Naive thymus-derived CD8-positive, alpha-beta T cell (primary cell): ENCODE measurements around the gene TRIM7. TPM values are rescaled to one million over a fixed set of nuclear protein-coding genes. Genes with fewer than 3 reads are reported as not detected.
"Not testable (repeated sequence)": the region's sequence is repeated elsewhere in the genome, so short reads cannot be mapped to it uniquely, and the experiment has no call there.

Experiments
- ATAC-seq, 2 donors: fragments of 150-1000 bp; cut with Tn5 transposase in 1 of 2; sonication (Bioruptor Pico), chemical (Tn5 transposase) in 1 of 2; 1 replicate in 1 of 2; 2 replicates in 1 of 2; pipeline ENCODE4 v1.10.0; 2021; ENCODE audit warnings: mild to moderate bottlenecking in 2 of 2, moderate library complexity in 2 of 2
- POLR2A ChIA-PET: fragments of 350-600 bp; sonication (Branson Sonifier 250); formaldehyde crosslinking; loops from one replicate; lab custom pipeline; 2021; ENCODE audit warnings: antibody characterized with exemption; lab: Charles Lee
- DNase-seq, 10 donors: peaks; one replicate each; pipeline versions ENCODE4 v3.0.0 to v3.0.0-alpha.2; 2020 to 2022
- H3K27ac Mint-ChIP-seq, 10 donors: one replicate each; pipeline ENCODE4 v1.8.0; 2020 to 2022; ENCODE audit warnings: mild to moderate bottlenecking in 10 of 10, mixed read lengths in 10 of 10, moderate library complexity in 4 of 10, inconsistent platforms in 1 of 10
- H3K27me3 Mint-ChIP-seq, 5 donors: one replicate each; pipeline ENCODE4 v1.8.0; 2021 to 2022; ENCODE audit warnings: mixed read lengths in 5 of 5
- H3K36me3 Mint-ChIP-seq, 3 donors: one replicate each; pipeline ENCODE4 v1.8.0; 2020 to 2022; ENCODE audit warnings: mixed read lengths in 3 of 3, mild to moderate bottlenecking in 2 of 3, inconsistent platforms in 1 of 3
- H3K4me1 Mint-ChIP-seq, 4 donors: one replicate each; pipeline ENCODE4 v1.8.0; 2021 to 2022; ENCODE audit warnings: mixed read lengths in 4 of 4
- H3K4me3 Mint-ChIP-seq, 10 donors: one replicate each; pipeline ENCODE4 v1.8.0; 2020 to 2022; ENCODE audit warnings: mild to moderate bottlenecking in 10 of 10, mixed read lengths in 10 of 10, moderate library complexity in 6 of 10, inconsistent platforms in 1 of 10
- H3K9me3 Mint-ChIP-seq, 9 donors: one replicate each; pipeline ENCODE4 v1.8.0; 2020 to 2022; ENCODE audit warnings: mixed read lengths in 9 of 9, mild to moderate bottlenecking in 3 of 9, inconsistent platforms in 1 of 9, moderate library complexity in 1 of 9
- polyA plus RNA-seq, 3 donors: library from polyadenylated mRNA; unstranded; fragments of 300-500 nt; fragmentation: Illumina TruSeq; gene quantifications; one replicate each; pipeline ENCODE4 v1.2.3, GENCODE V29; 2021
- total RNA-seq, 8 experiments: library from RNA in 2 of 8; stranded (reverse) in 2 of 8; gene quantifications; one replicate each; pipeline ENCODE4 v1.2.3 and lab custom pipeline; 2021 to 2026

Gene TRIM7
- total and polyA plus RNA-seq, 5 experiments from 2014 or later, result 0.40 to 4.2 (median 3.7) TPM; not detected in 2

DNA sequence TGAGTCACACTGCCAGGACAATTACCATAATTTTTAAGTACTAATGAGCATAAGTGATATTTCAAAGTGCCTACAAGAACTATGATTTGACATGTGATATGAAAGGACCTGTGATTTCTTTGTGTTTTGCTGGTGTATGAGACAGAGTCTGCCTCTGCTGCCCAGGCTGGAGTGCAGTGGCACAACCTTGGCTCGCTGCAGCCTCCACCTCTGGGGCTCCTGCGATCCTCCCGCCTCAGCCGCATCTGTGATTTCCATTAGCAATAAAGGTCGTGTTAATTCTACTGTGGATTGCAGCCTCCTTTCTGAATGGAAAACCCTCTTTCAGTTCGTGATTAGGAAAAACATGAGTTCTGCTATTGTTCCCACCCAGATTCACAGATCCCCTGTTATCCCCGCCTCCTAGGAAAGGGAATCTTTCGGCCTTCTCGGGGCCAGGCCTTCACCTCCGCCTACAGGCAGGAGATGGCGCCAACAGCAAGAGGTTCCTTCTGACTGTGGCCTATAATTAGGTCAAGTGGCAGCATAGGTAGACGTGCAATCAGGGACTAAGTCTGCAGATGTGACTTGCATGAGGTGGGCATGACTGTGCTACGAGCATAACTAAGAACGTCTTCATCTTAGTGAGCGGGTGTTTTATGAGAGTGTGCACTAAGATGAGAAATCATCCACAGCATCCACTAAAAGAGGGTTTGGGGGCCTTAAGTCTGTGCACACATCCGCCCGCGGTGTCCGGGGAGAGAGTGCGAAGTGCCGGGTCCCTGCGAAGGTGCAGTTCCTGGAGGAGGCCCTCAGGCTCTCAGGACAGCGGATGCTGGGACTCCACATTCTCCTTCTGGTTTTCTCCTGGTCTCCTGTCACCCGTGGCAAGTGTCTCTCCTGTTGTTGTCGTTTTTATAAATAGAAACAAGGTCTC is 23.1 kb downstream of the TRIM7 start:
- Mint-ChIP-seq H3K27me3 (peaks cover 0 to 2% (median 0%) of the 10 kb centered on the region in 5 donors), H3K27ac (peak overlapping the region in 8 of 10 donors; percentile 53 to 95 (median 86)), H3K4me3 (peak overlapping the region in 8 of 10 donors; percentile 66 to 91 (median 86)), H3K9me3 (no peaks in the 10 kb centered on the region), H3K4me1 (peaks cover 6 to 38% (median 26%) of the 10 kb centered on the region in 4 donors), H3K36me3 (no peaks in the 10 kb centered on the region)
- ATAC-seq, result peak; percentile 45 to 70
- POLR2A ChIA-PET, result interaction anchor here (1.4 to 13.1 kb wide), 3 partner anchors 10 to 79 kb away, joined by 3 to 286 read pairs (median 51); partner anchors contain the start of genes TRIM41 and TRIM52
- DNase-seq, result peak in 9 of 10 donors; percentile 50 to 83 (median 64)

DNA sequence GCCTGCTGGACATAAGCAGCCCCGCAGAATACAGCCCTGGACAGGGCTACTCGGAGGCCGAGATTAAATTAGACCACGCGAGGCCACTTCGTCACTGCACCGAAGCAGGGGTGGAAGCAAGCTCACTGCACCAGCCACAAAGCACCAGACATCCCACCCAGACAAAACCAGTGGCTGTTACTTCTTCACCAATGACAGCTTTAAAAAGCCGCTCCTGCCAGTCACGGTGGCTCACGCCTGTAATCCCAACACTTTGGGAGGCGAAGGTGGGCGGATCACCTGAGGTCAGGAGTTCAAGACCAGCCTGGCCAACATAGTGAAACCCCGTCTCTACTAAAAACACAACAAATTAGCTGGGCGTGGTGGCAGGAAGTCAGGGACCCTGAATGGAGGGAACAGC is 27.4 kb downstream of the TRIM7 start:
- H3K36me3 Mint-ChIP-seq, H3K4me3 Mint-ChIP-seq, H3K9me3 Mint-ChIP-seq, ATAC-seq, DNase-seq, H3K27ac Mint-ChIP-seq: not testable (repeated sequence)
- POLR2A ChIA-PET, result interaction anchor here (0.7 to 1.1 kb wide), 4 partner anchors 8 to 336 kb away, joined by 3 to 6 read pairs (median 4); no protein-coding TSS in a partner anchor
- peaks cover 8 to 20% (median 19%) of the 10 kb centered on the region in 4 donors for H3K4me1 Mint-ChIP-seq
- H3K27me3 Mint-ChIP-seq, result peaks cover 0 to 20% (median 0%) of the 10 kb centered on the region in 5 donors

DNA sequence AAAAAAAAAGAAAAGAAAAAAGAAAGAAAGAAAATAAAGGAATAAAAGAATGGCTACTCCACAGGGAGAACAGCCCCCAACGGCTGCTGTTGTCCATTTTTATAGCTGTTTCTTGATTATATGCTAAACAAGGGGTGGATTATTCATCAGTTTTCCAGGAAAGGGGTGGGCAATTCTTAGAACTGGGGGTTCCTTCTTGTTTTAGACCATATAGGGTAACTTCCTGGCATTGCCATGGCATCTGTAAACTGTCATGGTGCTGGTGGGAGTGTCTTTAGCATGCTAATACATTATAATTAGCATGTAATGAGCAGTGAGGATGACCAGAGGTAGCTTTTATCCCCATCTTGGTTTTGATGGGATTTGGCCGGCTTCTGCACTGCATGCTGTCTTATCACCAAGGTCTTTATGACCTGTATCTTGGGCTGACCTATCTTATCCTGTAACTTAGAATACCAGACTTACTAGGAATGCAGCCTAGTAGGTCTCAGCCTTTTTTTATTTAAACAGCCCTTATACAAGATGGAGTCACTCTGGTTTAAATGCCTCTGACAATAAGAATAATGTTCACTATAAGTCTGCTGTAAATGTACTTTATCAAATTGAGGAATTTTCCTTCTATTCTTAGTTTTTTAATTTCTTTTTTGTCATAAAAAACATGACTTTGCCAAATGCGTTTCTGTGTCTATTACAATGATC is 28.6 kb downstream of the TRIM7 start:
- Mint-ChIP-seq H3K9me3 (peaks cover 0 to 4% (median 0%) of the 10 kb centered on the region in 9 donors), H3K4me3 (no peak overlapping the region), H3K36me3 (no peaks in the 10 kb centered on the region), H3K27me3 (peaks cover 0 to 24% (median 0%) of the 10 kb centered on the region in 5 donors), H3K27ac (peak overlapping the region in 2 of 10 donors; percentile 1 to 33), H3K4me1 (peaks cover 6 to 19% (median 14%) of the 10 kb centered on the region in 4 donors)
- POLR2A ChIA-PET, result interaction anchor here (0.7 kb wide), 2 partner anchors 39 to 73 kb away, joined by 5 to 6 read pairs; no protein-coding TSS in a partner anchor
- ATAC-seq (no peak), DNase-seq (no peak)

DNA sequence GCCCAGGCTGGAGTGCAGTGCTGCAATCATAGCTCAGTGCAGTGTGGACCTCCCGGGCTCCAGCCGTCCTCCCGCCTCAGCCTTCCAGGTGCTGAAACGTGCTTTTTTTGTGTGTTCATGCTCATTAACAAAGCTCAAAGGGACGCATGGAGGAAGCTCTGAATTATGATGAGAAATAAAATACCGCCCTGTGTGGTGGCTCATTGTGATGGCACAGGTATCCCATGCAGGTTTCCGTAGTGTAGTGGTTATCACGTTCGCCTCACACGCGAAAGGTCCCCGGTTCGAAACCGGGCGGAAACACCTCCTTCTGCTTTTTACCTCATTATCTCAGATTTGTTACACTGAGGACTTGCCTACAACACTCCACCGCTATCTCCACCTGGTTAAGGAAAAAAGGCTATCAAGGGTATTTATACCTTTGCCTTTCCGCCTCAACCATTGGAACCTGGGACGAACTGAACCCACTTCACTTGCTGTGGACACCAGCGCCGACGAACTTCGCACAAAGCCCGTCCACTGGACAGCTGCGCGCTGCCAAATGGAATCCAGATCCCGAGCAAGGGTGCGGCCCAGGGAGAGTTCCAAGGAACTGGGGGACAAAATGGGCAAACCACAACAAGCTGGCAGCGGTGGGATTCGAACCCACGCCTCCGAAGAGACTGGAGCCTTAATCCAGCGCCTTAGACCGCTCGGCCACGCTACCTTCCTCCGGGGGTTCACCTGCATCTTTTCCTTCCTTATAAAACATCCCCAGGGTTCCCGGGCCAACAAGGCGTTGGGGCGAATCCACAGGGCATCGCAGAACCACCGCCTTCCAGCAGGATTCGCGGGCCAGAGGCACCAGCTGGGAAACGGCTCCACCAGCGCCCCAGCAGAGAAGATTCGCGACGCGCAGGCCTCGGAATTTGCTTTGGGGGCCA is 31.3 kb downstream of the TRIM7 start:
- ATAC-seq (peak; percentile 80 to 91), DNase-seq (peak in 8 of 10 donors; percentile 25 to 82 (median 70))
- Mint-ChIP-seq H3K36me3 (no peaks in the 10 kb centered on the region), H3K27ac (peak overlapping the region; percentile 10 to 94 (median 86)), H3K27me3 (peaks cover 0 to 44% (median 8%) of the 10 kb centered on the region in 5 donors), H3K9me3 (peaks cover 0 to 4% (median 0%) of the 10 kb centered on the region in 9 donors), H3K4me1 (peaks cover 15 to 39% (median 33%) of the 10 kb centered on the region in 4 donors), H3K4me3 (peak overlapping the region; percentile 79 to 100 (median 94))
- POLR2A ChIA-PET, result interaction anchor here (0.7 to 4.5 kb wide), 13 partner anchors 11 to 342 kb away, joined by 3 to 35 read pairs (median 6); partner anchors contain the start of genes TRIM41 and TRIM52

DNA sequence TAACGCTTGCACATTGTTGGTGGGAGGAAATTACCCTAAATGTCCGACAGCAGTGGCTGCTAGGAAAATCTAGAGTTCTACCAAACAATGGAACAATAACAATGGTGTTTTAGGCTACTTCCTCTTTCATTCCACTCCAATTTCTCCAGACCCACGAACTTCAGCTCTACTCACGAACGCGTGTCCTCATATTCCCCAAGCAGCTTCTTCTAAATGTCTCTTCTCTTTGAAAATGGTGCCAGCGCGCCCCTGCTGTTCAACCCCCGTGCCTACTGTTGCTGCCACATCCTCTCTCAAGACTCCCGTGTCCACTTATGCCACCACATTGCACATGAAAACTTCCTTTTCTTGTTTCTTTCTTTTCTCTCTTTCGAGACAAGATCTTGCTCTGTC is 32.0 kb downstream of the TRIM7 start:
- peak in 1 of 10 donors; percentile 18 for DNase-seq
- H3K9me3 Mint-ChIP-seq, result peaks cover 0 to 4% (median 0%) of the 10 kb centered on the region in 9 donors
- H3K4me1 Mint-ChIP-seq, result peaks cover 15 to 44% (median 39%) of the 10 kb centered on the region in 4 donors
- peak overlapping the region; percentile 10 to 94 (median 86) for H3K27ac Mint-ChIP-seq
- POLR2A ChIA-PET, result interaction anchor here (0.7 to 4.5 kb wide), 12 partner anchors 10 to 342 kb away, joined by 3 to 35 read pairs (median 7); partner anchors contain the start of genes TRIM41 and TRIM52
- no peaks in the 10 kb centered on the region for H3K36me3 Mint-ChIP-seq
- H3K27me3 Mint-ChIP-seq, result peaks cover 0 to 47% (median 10%) of the 10 kb centered on the region in 5 donors
- H3K4me3 Mint-ChIP-seq, result peak overlapping the region; percentile 79 to 100 (median 94)
- ATAC-seq, result peak; percentile 57 to 63

DNA sequence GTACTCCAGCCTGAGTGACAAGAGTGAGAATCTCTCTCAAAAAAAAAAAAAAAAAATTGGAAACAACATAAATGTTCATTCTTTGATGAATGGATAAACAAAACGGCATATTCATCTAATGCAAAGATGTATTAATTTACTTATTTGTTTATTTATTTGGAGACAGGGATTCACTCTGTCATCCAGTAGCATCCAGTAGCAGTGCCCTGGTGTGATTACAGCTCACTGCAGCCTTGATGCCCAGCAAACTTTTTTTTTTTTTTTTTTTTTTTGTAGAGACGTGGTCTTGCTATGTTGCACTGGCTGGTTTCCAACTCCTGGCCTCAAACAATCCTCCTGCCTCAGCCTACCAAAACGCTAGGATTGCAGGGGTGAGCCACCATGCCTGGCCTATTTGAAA is 33.2 kb downstream of the TRIM7 start:
- Mint-ChIP-seq H3K4me3 (peak overlapping the region in 4 of 10 donors; percentile 7 to 65 (median 24)), H3K4me1 (peaks cover 19 to 55% (median 48%) of the 10 kb centered on the region in 4 donors), H3K27me3 (peaks cover 0 to 57% (median 10%) of the 10 kb centered on the region in 5 donors), H3K36me3 (no peaks in the 10 kb centered on the region), H3K27ac (peak overlapping the region in 1 of 10 donors; percentile 34), H3K9me3 (peaks cover 0 to 4% (median 0%) of the 10 kb centered on the region in 9 donors)
- POLR2A ChIA-PET, result interaction anchor here (0.6 to 4.5 kb wide), 9 partner anchors 9 to 89 kb away, joined by 3 to 35 read pairs (median 7); partner anchors contain the start of genes TRIM52 and TRIM7
- ATAC-seq, result no peak
- DNase-seq, result no peak

DNA sequence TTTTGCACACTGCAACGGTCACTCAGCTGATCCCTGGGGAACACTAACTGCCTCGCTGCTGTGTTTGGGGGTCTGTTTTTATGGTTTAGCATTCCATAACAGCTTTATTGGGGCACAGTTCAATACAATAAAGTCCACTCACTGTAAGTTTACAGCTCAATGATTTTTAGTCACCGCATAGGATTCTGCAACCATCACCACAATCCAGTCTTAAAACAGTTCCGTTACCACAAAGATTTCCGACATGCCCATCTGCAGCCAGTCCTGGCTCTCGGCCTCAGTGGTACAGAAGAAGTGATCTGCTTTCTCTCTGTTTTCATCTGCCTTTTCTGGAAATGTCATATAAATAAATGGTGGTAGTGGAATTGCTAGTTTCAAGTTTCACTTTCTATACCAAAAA is 34.0 kb downstream of the TRIM7 start:
- peaks cover 0 to 4% (median 0%) of the 10 kb centered on the region in 9 donors for H3K9me3 Mint-ChIP-seq
- no peak for ATAC-seq
- H3K4me3 Mint-ChIP-seq, result peak overlapping the region in 2 of 10 donors; percentile 18 to 70
- no peak for DNase-seq
- H3K27me3 Mint-ChIP-seq, result peaks cover 0 to 61% (median 10%) of the 10 kb centered on the region in 5 donors
- POLR2A ChIA-PET, result interaction anchor here (0.9 to 4.5 kb wide), 4 partner anchors 14 to 90 kb away, joined by 4 to 22 read pairs (median 14); partner anchors contain the start of genes TRIM52 and TRIM7
- no peaks in the 10 kb centered on the region for H3K36me3 Mint-ChIP-seq
- peak overlapping the region in 1 of 10 donors; percentile 89 for H3K27ac Mint-ChIP-seq
- peaks cover 19 to 60% (median 48%) of the 10 kb centered on the region in 4 donors for H3K4me1 Mint-ChIP-seq

DNA sequence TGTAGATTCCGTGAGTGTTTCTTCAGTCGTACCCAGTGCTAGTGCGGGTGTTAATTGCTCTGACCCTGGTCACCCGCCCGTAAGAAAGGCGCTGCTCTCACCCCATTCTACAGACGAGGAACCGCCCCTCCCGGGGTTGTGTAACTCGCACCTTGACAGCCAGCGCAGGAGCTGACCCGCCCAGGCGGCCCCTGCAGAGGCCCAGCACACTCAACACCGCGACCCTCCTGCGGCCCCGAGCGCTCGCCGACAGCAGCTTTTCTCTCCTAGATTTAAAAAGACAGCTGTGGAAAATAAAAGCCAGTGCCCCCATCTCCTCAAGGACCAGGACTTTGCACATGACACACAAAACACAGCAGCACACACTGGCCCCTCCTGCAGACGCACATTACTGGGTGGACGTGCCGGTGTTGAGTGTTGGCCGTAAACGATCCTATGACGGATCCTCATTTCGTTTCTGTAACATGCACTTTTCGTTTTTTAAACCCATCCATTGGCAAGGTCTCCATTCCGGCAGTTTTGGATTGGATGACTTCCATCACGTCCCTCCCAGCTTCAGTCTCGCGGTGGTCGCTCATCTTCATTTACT is 34.7 kb downstream of the TRIM7 start:
- peaks cover 0 to 66% (median 10%) of the 10 kb centered on the region in 5 donors for H3K27me3 Mint-ChIP-seq
- H3K36me3 Mint-ChIP-seq, result no peaks in the 10 kb centered on the region
- peaks cover 22 to 64% (median 52%) of the 10 kb centered on the region in 4 donors for H3K4me1 Mint-ChIP-seq
- no peak for DNase-seq
- peak overlapping the region in 5 of 10 donors; percentile 20 to 89 (median 34) for H3K27ac Mint-ChIP-seq
- peak overlapping the region in 9 of 10 donors; percentile 36 to 70 (median 60) for H3K4me3 Mint-ChIP-seq
- POLR2A ChIA-PET, result interaction anchor here (0.8 to 3.9 kb wide), 4 partner anchors 9 to 91 kb away, joined by 3 to 19 read pairs (median 8); partner anchors contain the start of gene TRIM52
- peaks cover 0 to 4% (median 0%) of the 10 kb centered on the region in 9 donors for H3K9me3 Mint-ChIP-seq
- ATAC-seq, result no peak

DNA sequence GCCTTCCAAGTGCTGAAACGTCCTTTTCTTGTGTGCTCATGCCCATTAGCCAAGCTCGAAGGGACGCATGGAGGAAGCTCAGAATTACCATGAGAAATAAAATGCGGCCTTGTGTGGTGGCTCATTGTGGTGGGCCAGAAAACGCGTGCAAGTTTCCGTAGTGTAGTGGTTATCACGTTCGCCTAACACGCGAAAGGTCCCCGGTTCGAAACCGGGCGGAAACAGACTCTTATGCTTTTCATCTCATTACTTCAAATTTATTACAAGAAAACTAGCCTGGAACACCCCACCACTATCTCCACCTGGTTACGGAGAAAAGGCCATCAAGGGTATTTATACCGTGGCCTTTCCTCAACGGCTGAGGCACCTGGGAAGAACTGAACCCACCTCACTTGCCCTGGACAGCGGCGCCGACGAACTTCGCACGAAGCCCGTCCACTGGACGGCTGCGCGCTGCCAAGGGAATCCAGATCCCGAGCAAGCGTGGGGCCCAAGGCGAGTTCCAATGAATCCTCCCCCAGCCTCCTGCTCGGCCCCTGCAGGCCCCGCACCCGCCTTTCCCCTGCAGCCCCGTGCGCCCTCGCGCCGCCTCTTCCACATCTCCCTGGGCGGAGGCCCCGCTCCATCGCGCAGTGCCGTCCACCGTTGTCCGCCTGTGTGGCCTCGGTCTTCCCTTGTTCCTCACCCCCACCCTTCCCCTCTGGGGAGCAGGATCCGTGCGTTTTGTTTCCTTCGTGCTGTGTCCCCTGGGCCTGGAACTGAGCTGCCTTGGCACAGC is 35.3 kb downstream of the TRIM7 start:
- ATAC-seq (peak in 1 of 2 donors; percentile 49), DNase-seq (peak; percentile 56 to 90 (median 85))
- POLR2A ChIA-PET, result interaction anchor here (0.8 to 2.1 kb wide), 5 partner anchors 8 to 23 kb away, joined by 3 to 10 read pairs (median 5); no protein-coding TSS in a partner anchor
- Mint-ChIP-seq H3K27me3 (peaks cover 0 to 67% (median 10%) of the 10 kb centered on the region in 5 donors), H3K4me3 (peak overlapping the region; percentile 36 to 73 (median 62)), H3K27ac (peak overlapping the region in 5 of 10 donors; percentile 20 to 89 (median 71)), H3K4me1 (peaks cover 22 to 69% (median 55%) of the 10 kb centered on the region in 4 donors)
- H3K36me3 Mint-ChIP-seq, H3K9me3 Mint-ChIP-seq: not testable (repeated sequence)
